ENCODE measurements around the gene CSTB. TPM values are rescaled to one million over a fixed set of nuclear protein-coding genes. Genes with fewer than 3 reads are reported as not detected.

Gene CSTB
- 8.9 and 13.9 TPM in 2 replicates for total RNA-seq

GRCh38 chr21:43775795-43776430 is at the start of gene CSTB:
TSS of gene CSTB (minus strand) at chr21:43776308. CDS start at chr21:43776269, 39 bp downstream.

GRCh38 chr21:43789276-43790009 is 13.3 kb upstream of the CSTB start, which contains the start of gene RRP1:
TSS of gene RRP1 (plus strand) at chr21:43789577. CDS start at chr21:43789630, 53 bp downstream.

Other genes with a start within 250 kb of the CSTB start
- gene HSF2BP, start 116.8 kb downstream of the CSTB start, total RNA-seq = 2.0 and 4.3 TPM in 2 replicates
- gene RRP1B, start 116.7 kb downstream of the CSTB start, total RNA-seq = 24.6 and 28.8 TPM in 2 replicates
- gene PDXK, start 57.2 kb downstream of the CSTB start, total RNA-seq = 64.1 and 85.0 TPM in 2 replicates
- 18.4 and 22.7 TPM in 2 replicates for gene RRP1, start 13.3 kb upstream of the CSTB start, total RNA-seq
- 26.6 and 48.9 TPM in 2 replicates for gene AGPAT3, start 88.9 kb upstream of the CSTB start, total RNA-seq
- 16.1 and 21.8 TPM in 2 replicates for gene TRAPPC10, start 236.0 kb upstream of the CSTB start, total RNA-seq

Measured in endothelial cell of coronary artery (primary cell).